Stomach (tissue), 9 donors: ENCODE measurements around the gene SUPT3H. TPM values are rescaled to one million over a fixed set of nuclear protein-coding genes. Genes with fewer than 3 reads are reported as not detected.

Experiments used
- DNase-seq, 2 donors: peaks; one replicate each; pipeline versions ENCODE4 v3.0.0 to v3.0.0-alpha.2; 2013 to 2019
- H3K27ac ChIP-seq, 5 donors: fragments of 200-600 bp in 4 of 5; sonication (generic) in 4 of 5; one replicate each; pipeline ENCODE4 v1.5.1; 2013 to 2019; ENCODE audit warnings: mild to moderate bottlenecking in 1 of 5, moderate library complexity in 1 of 5
- H3K27me3 ChIP-seq, 3 donors: fragments of 200-600 bp; sonication (generic); one replicate each; pipeline ENCODE4 v1.5.1; 2017 to 2019; ENCODE audit warnings: mixed run types in 1 of 3
- H3K36me3 ChIP-seq, 4 donors: fragments of 200-600 bp; sonication (generic); 1 replicate in 3 of 4; 2 replicates in 1 of 4; pipeline ENCODE4 v1.5.1; 2016 to 2019
- H3K4me1 ChIP-seq, 4 donors: fragments of 200-600 bp; sonication (generic); one replicate each; pipeline ENCODE4 v1.5.1; 2016 to 2019
- H3K4me3 ChIP-seq, 4 donors: fragments of 200-600 bp; sonication (generic) in 3 of 4; one replicate each; pipeline ENCODE4 v1.5.1; 2016 to 2019; ENCODE audit warnings: mild to moderate bottlenecking in 1 of 4
- H3K9me3 ChIP-seq, 4 donors: fragments of 200-600 bp; sonication (generic); one replicate each; pipeline ENCODE4 v1.5.1; 2016 to 2019
- EP300 ChIP-seq: sonication (generic); formaldehyde crosslinking; IDR thresholded peaks from one replicate; pipeline ENCODE4 v1.6.1; 2017; ENCODE audit warnings: antibody characterized with exemption
- POLR2A ChIP-seq, 4 donors: fragments of 450-650 bp; IDR thresholded peaks; one replicate each; pipeline ENCODE4 v1.6.1; 2016; ENCODE audit warnings: antibody characterized with exemption in 4 of 4, control low read depth in 2 of 4, mild to moderate bottlenecking in 1 of 4, moderate library complexity in 1 of 4
- POLR2AphosphoS5 ChIP-seq, 3 donors: sonication (generic); formaldehyde crosslinking; IDR thresholded peaks; one replicate each; pipeline ENCODE4 v1.6.1; 2016; ENCODE audit warnings: antibody characterized with exemption in 3 of 3
- WGBS, 5 donors: extraction: QIAGEN DNeasy Blood & Tissue Kit in 3 of 5; methylation state at CpG; one replicate each; pipeline versions ENCODE4 v1.1.5 to v1.1.7; 2013 to 2018; 5-methylcytosine and 5-hydroxymethylcytosine counted together
- intact Hi-C: fragments of 100-400 bp; cut with DNase I; formaldehyde crosslinking; loops from one replicate; pipeline ENCODE4 v1.15.1; 2023; ENCODE audit warnings: low total_unique reads
- polyA plus RNA-seq, 3 donors: library from polyadenylated mRNA; stranded (reverse); fragments of 200-250 nt; gene quantifications; one replicate each; pipeline ENCODE4 v1.2.3, GENCODE V29; 2013
- total RNA-seq, 5 donors: library from RNA; depleted of rRNA; stranded (reverse); fragments of >200 nt; gene quantifications; one replicate each; pipeline versions ENCODE4 v1.1.0 to v1.2.3, GENCODE V29; 2014 to 2016
- TF ChIP-seq, protein P1 (sequence below), 7 experiments: fragments of 450-650 bp in 4 of 7; fragments of 200-600 bp in 3 of 7; sonication (generic) in 3 of 7; IDR thresholded peaks; one replicate each; pipeline ENCODE4 v1.5.1; 2016 to 2019; ENCODE audit warnings: antibody characterized with exemption in 7 of 7, control low read depth in 2 of 7, mild to moderate bottlenecking in 1 of 7
- donor health status: healthy with polysubstance abuse.
- donor health status: Bipolar disorder and iron deficiency.
- donor health status: healthy.

The SUPT3H gene
- total and polyA plus RNA-seq, 8 donors = 0.29 to 16.2 (median 4.0) TPM; not detected in 1

DNA sequence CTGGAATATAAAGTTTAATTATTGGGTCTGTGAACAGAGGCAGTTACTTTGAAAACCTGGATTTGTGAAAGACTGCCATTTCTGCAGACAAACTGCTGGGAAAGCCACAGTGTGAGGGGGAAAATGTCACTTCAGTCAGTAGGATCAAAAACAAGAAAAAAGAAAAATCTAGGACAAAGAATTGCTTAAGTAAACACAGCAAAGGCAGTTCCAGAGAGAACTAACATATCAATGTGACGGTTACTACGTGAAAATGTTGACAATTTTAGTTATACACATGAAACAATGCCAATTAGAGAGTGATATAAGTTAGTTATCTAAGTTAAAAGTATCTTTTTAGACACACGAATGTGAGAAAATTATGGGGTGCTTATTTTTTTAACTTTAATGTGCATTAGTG lies 320.0 kb downstream of the SUPT3H start:
- WGBS, 5 donors = 30 to 58% (median 50%) methylated on average over 3 of the region's 3 CpGs
- intact Hi-C loops = no loop called here
- Histone ChIP-seq H3K36me3 (no peaks in the 10 kb centered on the region), H3K27me3 (no peaks in the 10 kb centered on the region), H3K27ac (no peak overlapping the region), H3K4me1 (peaks cover 0 to 6% (median 3%) of the 10 kb centered on the region in 4 donors), H3K4me3 (no peak overlapping the region), H3K9me3 (peaks cover 0 to 5% (median 0%) of the 10 kb centered on the region in 4 donors)
- TF ChIP-seq POLR2A (IDR thresholded peaks at IDR 0.05) (no peak), POLR2AphosphoS5 (IDR thresholded peaks at IDR 0.05) (no peak), EP300 (no peak)
- TF ChIP-seq, protein P1, sequence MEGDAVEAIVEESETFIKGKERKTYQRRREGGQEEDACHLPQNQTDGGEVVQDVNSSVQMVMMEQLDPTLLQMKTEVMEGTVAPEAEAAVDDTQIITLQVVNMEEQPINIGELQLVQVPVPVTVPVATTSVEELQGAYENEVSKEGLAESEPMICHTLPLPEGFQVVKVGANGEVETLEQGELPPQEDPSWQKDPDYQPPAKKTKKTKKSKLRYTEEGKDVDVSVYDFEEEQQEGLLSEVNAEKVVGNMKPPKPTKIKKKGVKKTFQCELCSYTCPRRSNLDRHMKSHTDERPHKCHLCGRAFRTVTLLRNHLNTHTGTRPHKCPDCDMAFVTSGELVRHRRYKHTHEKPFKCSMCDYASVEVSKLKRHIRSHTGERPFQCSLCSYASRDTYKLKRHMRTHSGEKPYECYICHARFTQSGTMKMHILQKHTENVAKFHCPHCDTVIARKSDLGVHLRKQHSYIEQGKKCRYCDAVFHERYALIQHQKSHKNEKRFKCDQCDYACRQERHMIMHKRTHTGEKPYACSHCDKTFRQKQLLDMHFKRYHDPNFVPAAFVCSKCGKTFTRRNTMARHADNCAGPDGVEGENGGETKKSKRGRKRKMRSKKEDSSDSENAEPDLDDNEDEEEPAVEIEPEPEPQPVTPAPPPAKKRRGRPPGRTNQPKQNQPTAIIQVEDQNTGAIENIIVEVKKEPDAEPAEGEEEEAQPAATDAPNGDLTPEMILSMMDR (IDR thresholded peaks at IDR 0.05) = no peak
- DNase-seq = no peak

DNA sequence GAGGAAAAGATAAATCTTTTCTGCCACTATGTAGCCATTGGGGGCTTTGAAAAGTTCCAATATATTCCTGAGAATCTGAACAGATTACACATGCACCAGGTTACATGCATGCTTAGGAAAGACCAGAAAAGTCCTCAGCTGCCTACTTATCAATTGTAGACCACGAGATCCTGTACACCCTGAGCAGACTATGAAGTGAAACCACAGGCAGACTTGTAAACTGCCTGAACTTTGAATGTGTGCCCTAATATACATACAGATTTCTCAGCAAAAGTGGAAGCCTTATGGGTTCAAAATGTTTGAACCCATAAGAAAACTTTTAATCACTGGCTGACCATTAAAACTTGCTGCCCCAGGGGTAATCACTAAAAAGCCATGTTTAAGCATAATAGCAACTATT lies 323.1 kb downstream of the SUPT3H start:
- H3K4me3 ChIP-seq = no peak overlapping the region
- intact Hi-C loops = no loop called here
- 39 to 57% (median 46%) methylated on average over 1 of the region's 1 CpG for WGBS, 5 donors
- peaks cover 0 to 6% (median 3%) of the 10 kb centered on the region in 4 donors for H3K4me1 ChIP-seq
- no peaks in the 10 kb centered on the region for H3K9me3 ChIP-seq
- no peak overlapping the region for H3K27ac ChIP-seq
- peak in 1 of 2 donors; percentile 23 for DNase-seq
- H3K27me3 ChIP-seq = no peaks in the 10 kb centered on the region
- TF ChIP-seq POLR2A (IDR thresholded peaks at IDR 0.05) = no peak
- TF ChIP-seq EP300 = no peak
- TF ChIP-seq POLR2AphosphoS5 (IDR thresholded peaks at IDR 0.05) = no peak
- TF ChIP-seq, protein P1 (IDR thresholded peaks at IDR 0.05) = no peak
- H3K36me3 ChIP-seq = no peaks in the 10 kb centered on the region

DNA sequence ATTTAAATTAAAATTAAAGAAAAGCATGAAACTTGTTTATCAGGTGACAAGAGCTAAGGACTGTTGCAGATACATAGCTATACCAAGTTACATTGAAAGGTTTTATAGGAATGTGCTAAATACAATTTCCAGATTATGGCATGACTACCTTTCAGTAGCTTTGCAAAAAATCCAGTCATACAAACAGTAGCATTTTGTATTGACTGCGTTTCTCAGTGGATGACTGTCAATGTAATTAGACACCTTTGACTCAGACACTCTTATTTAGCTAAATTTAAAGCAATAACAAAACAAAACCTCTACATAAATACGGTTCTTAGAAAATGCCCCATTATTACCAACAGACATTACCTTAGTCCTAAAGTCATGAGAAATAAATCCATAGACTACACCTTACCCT lies 325.4 kb downstream of the SUPT3H start:
- no peak for DNase-seq
- no peak overlapping the region for H3K27ac ChIP-seq
- WGBS, 5 donors = 89 to 98% (median 92%) methylated on average over 2 of the region's 2 CpGs
- intact Hi-C loops = no loop called here
- TF ChIP-seq, protein P1 (IDR thresholded peaks at IDR 0.05) = no peak
- TF ChIP-seq EP300 (no peak), POLR2A (IDR thresholded peaks at IDR 0.05) (no peak), POLR2AphosphoS5 (IDR thresholded peaks at IDR 0.05) (no peak)
- no peaks in the 10 kb centered on the region for H3K27me3 ChIP-seq
- H3K36me3 ChIP-seq = no peaks in the 10 kb centered on the region
- no peaks in the 10 kb centered on the region for H3K9me3 ChIP-seq
- H3K4me3 ChIP-seq = no peak overlapping the region
- peaks cover 0 to under 1% (median 0%) of the 10 kb centered on the region in 4 donors for H3K4me1 ChIP-seq

DNA sequence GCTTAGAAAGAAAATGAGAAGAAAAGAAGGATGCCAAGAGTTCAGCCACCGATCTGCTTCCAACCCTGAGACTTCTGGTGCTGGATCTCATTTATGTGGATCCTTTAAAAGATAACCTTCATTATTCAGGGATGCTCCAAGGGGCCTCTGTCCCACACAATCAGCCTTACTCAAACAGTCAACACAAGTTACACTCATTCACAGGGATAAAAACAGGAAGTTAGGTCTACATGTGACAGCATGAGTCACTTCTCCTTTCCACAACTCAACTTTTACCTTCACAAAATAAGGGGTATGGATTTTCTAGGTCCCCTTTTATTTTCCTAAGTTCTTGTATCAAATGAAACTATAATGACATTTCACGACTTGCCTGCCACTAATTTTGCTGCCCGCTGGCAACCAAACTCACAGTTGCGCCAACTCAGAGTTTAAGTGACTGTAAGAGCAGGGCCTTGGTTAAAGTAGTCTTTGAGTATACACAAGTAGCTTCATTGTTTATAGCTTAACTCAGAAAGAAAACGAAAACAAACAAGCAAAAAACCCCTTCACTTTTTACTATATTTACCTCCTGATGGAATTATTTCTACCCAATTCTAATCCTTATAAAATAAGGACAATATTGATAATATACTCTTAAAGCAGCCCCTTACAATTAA lies 328.4 kb downstream of the SUPT3H start:
- H3K4me1 ChIP-seq = no peaks in the 10 kb centered on the region
- DNase-seq = peak in 1 of 2 donors; percentile 26
- no peaks in the 10 kb centered on the region for H3K36me3 ChIP-seq
- H3K27me3 ChIP-seq = no peaks in the 10 kb centered on the region
- H3K4me3 ChIP-seq = no peak overlapping the region
- TF ChIP-seq, protein P1 (IDR thresholded peaks at IDR 0.05) = no peak
- no peak for TF ChIP-seq POLR2AphosphoS5 (IDR thresholded peaks at IDR 0.05)
- no peak for TF ChIP-seq EP300
- TF ChIP-seq POLR2A (IDR thresholded peaks at IDR 0.05) = no peak
- no peaks in the 10 kb centered on the region for H3K9me3 ChIP-seq
- H3K27ac ChIP-seq = no peak overlapping the region
- intact Hi-C loops = no loop called here
- WGBS, 5 donors = 87 to 92% (median 90%) methylated on average over 5 of the region's 5 CpGs
